ENCODE measurements around the gene FBXW2. TPM values are rescaled to one million over a fixed set of nuclear protein-coding genes. Genes with fewer than 3 reads are reported as not detected.
A peak's percentile ranks its signal among the peaks of the same experiment; 100 is the strongest.

The FBXW2 gene
- total RNA-seq, 2 donors from 2014 or later, result 22.2 to 31.5 TPM

DNA sequence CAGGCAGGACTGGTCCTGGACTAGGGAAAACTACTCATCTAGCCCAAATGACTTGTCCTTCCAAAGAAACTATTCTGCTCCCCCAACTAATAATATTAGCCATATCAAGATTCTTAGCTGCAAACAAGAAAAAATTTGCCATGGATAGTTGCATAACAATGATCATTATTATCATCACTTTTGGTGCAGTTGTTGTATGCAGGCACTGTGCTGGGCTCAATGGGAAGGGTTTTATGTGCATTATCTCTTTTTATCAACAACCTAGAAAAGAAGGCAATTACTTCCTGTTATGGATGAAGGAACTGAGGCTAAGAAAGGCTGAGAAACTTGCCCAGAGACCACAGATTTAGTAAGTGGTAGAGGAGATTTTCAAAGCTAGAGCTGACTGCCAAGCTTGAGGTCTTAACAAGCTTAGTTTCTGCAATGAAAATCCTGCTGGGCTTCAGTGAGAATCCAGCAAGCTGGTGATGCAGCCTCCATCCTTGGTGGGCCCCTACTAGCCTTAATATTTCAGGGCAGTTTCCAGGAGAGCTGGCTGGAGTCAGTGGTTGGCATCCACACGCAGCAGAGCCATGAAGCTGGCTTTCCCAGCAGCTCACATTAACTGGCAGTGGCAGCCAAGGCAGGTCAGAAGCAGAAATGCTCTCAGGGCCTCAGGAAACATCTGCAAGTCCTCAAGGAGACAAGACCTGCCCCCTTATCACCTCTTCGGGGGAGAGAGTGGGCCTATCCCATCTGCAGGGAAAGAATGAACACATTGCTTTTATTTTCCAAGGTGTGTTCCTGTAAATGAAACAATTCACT lies 58.4 kb downstream of the FBXW2 start:
- Histone ChIP-seq H3K4me1 (peaks cover 0 to 36% of the 10 kb centered on the region in 2 donors), H3K36me3 (no peaks in the 10 kb centered on the region), H3K4me3 (no peak overlapping the region), H3K9me3 (no peaks in the 10 kb centered on the region), H3K27ac (peak overlapping the region in 1 of 2 donors; percentile 25), H3K27me3 (no peaks in the 10 kb centered on the region)
- TF ChIP-seq, protein P1, sequence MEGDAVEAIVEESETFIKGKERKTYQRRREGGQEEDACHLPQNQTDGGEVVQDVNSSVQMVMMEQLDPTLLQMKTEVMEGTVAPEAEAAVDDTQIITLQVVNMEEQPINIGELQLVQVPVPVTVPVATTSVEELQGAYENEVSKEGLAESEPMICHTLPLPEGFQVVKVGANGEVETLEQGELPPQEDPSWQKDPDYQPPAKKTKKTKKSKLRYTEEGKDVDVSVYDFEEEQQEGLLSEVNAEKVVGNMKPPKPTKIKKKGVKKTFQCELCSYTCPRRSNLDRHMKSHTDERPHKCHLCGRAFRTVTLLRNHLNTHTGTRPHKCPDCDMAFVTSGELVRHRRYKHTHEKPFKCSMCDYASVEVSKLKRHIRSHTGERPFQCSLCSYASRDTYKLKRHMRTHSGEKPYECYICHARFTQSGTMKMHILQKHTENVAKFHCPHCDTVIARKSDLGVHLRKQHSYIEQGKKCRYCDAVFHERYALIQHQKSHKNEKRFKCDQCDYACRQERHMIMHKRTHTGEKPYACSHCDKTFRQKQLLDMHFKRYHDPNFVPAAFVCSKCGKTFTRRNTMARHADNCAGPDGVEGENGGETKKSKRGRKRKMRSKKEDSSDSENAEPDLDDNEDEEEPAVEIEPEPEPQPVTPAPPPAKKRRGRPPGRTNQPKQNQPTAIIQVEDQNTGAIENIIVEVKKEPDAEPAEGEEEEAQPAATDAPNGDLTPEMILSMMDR (IDR thresholded peaks at IDR 0.05), result no peak
- DNase-seq (ENCODE audit: low spot score), result peak; percentile 56

DNA sequence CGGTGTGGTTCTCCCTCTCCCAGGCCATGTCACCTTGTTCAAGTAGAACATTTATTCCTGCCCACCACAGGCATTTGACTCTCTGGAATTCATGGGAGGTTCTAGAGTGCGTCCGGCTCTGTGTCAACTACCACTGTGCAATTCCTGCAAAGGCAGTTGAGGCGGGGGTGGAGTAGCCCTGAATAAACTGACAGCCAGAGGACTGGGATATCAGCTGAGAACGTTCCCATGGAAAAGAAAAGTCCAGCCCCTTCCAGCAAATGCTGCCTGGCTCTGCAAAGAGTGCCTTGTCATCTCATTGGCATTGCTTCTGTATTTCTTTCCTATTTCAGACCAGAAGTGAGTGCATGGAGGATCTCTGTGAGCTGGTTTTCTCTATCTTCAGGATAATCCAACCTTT lies 60.0 kb downstream of the FBXW2 start:
- peaks cover 0 to 39% of the 10 kb centered on the region in 2 donors for H3K4me1 ChIP-seq
- H3K36me3 ChIP-seq, result no peaks in the 10 kb centered on the region
- H3K27ac ChIP-seq, result no peak overlapping the region
- H3K4me3 ChIP-seq, result no peak overlapping the region
- H3K27me3 ChIP-seq, result no peaks in the 10 kb centered on the region
- TF ChIP-seq, protein P1 (IDR thresholded peaks at IDR 0.05), result no peak
- peak; percentile 75 for DNase-seq (ENCODE audit: low spot score)
- H3K9me3 ChIP-seq, result no peaks in the 10 kb centered on the region

DNA sequence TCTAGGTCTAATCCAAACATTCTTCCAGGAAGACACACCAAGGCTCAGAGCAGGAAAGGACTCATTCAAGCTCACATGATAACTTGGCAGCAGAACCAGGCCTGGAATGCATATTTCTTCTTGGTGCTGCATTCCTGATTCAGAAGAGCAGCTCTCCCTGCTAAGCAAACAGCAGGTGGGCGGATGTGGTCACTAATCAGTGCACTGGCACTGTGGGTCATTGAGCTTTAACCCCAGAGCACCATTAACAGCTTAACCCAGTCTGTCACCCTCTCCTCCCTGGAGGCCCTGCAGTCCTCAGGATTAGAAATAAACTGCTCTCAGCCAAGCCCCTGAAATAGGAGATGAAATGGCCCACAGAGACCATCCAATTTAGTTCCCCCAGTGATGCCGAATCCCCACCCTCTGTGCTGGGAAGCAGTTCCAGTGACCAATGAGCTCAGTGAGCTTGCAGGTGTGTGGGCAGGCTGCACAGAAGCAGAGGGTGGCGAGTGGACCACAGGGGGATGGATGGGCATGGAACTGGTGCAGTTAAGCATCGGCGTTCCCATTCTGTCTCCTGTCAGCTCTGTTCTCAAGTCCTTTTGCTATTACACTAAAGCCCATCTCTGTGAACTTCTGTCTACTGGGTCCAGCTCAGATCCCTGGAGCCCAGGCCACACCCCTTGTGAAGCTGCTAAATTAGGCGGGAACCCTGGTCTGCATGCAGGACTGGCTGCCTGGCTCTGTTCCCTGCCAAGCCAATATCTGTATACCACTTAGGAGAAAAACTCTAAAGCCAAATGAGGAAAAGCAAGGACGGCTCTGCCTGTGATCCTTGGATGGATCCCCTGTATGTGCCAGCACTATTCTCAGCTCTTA lies 62.3 kb downstream of the FBXW2 start:
- Histone ChIP-seq H3K27ac (peak overlapping the region; percentile 35 to 44), H3K27me3 (no peaks in the 10 kb centered on the region)

DNA sequence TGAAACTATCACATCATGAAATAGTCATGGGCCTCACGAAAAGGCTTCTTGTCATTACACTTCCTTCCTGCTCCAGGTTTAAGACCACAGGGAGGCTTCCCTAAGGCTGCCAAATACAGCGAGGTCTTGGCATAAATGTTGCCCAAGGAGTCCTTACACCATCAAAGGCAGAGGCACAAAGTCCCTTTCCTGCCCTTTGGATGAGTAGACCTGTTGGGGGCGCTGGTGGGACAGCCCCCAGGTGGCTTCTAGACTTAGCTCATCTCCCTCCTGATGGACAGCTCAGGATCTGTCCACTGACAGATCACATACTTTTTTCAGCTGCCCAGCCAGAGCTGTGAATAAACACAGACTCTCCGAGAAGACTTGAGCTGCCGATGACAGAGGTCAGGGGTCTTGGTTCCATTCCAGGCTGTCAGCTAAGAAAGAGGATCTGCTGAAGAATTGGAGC lies 63.4 kb downstream of the FBXW2 start:
- Histone ChIP-seq H3K4me1 (peaks cover 0 to 34% of the 10 kb centered on the region in 2 donors), H3K4me3 (no peak overlapping the region), H3K27me3 (no peaks in the 10 kb centered on the region), H3K36me3 (no peaks in the 10 kb centered on the region), H3K9me3 (no peaks in the 10 kb centered on the region), H3K27ac (no peak overlapping the region)
- DNase-seq (ENCODE audit: low spot score), result peak; percentile 57
- TF ChIP-seq, protein P1 (IDR thresholded peaks at IDR 0.05), result peak in 1 of 2 donors; percentile 23

More for the DNA sequence above, 62.3 kb downstream of the FBXW2 start:
- Histone ChIP-seq H3K9me3 (no peaks in the 10 kb centered on the region), H3K36me3 (no peaks in the 10 kb centered on the region), H3K4me3 (no peak overlapping the region), H3K4me1 (peaks cover 0 to 39% of the 10 kb centered on the region in 2 donors)
- TF ChIP-seq, protein P1 (IDR thresholded peaks at IDR 0.05), result no peak
- DNase-seq (ENCODE audit: low spot score), result peak; percentile 62

DNA sequence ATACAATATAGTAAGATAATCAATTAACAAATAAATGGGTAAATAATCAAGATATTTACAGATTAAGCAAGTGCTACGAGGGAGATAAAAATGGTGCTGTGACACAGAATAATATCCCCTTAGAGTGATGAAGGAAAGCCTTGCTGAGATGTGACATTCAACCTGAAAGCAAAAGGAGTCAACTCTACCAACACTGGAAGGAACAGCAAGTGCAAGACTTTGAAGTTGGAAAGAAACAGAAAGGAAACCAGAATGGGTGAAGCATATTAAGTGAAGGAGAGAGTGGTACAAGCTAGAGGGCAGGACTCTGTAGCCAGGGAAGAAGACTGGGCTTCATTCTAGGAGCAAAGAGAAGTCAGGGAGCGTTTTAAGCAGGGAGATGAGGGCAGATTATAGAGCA lies 66.7 kb downstream of the FBXW2 start:
- H3K27me3 ChIP-seq, result no peaks in the 10 kb centered on the region
- no peaks in the 10 kb centered on the region for H3K36me3 ChIP-seq
- no peaks in the 10 kb centered on the region for H3K9me3 ChIP-seq
- DNase-seq (ENCODE audit: low spot score), result no peak
- H3K4me3 ChIP-seq, result no peak overlapping the region
- TF ChIP-seq, protein P1 (IDR thresholded peaks at IDR 0.05), result no peak
- H3K27ac ChIP-seq, result no peak overlapping the region
- peaks cover 0 to 26% of the 10 kb centered on the region in 2 donors for H3K4me1 ChIP-seq

Data from right atrium auricular region (tissue), 2 donors.